D341Med (cell line): ENCODE data around the gene GPR82.
A peak's percentile ranks its signal among the peaks of the same experiment; 100 is the strongest.
"Not testable (repeated sequence)": the region's sequence is repeated elsewhere in the genome, so short reads cannot be mapped to it uniquely, and the experiment has no call there.

Experiments
- DNase-seq: peaks from one replicate; pipeline ENCODE4 v3.0.0; 2012; ENCODE audit warnings: low spot score

GPR82 gene

DNA sequence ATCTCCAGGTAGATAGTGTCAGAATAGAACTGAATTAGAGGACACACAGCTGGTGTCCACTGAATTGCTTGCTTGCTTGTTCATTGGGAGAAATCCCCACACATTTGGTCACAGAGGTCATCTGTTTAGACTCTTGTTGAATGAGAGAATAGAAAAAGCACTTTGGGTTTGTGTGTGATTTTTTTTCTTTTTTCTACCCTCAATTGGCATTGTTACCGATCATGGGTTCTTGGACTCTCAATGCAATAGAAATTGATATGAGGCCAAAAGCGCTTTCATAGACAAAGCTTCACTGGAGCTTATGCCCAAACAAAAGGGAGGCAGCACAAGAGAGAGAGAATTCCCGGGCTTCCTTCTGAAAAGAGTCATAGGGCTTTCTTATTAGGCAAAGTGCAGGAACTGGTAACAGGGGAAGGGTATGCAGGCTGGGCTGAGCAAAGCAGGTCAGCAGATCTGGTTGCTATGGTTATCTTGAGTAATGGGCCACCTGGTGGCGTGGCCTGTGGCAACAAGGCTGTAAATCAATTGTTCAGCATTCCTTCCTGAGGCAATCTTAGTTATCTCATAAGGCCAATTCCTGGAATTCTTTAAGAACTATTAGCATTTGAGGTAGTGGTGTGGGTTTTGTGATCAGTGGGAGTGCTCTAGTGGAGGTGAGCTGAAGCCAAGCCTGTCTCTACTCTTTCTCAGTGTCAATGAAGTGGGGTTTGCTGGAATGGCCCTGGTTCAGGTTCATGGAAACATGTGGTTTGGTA lies 5.3 kb upstream of the GPR82 start:
- DNase-seq, result no peak

DNA sequence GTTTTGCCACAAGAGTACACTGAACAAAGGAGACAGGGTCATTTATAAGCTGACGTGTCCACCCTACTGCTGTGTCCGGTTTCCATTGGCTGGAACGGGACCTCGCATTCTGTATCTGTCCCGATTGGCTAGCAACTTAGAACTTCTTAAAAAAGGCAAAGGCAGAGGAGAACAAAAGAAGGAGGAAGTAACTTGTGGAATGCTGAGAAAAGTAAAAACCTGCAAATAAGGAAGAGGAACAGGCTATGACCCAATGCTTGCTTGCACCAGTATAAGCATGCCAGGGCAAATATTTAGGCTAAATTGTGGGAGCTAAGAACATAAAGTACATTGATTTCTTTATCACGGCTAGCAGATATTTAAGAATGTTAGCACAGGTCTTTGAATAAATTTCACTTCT lies 4.4 kb upstream of the GPR82 start:
- not testable (repeated sequence) for DNase-seq

DNA sequence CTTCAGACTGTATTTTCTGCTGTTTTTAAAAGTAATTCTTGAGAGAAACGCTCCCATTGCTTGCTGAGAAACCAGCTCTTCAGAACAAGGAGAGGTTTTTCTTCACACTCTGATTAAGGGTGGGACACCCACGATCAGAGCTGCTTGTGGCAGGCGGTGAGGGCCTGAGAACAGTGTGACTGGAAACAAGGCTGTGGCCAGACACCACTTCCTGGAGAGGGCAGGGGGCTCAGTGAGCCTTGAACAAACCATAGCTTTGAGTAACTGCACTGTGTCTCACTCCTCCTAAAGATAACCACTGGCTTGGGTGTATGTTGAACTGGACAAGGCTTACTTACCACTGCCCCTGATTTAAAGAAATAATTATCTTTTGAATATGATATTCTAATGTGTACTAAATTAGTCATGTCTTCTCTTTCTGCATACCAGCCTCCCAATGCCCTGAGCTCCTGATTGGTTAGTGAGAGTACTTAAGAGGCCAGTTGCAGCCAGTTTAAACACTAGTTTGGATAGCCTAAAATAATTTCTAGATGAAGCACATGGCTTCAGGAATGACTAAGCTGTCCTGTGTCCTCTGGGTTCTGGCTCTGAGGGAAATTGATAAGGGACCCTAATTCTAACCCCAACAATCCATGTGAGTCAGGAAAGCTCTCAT lies 3.7 kb upstream of the GPR82 start:
- no peak for DNase-seq

DNA sequence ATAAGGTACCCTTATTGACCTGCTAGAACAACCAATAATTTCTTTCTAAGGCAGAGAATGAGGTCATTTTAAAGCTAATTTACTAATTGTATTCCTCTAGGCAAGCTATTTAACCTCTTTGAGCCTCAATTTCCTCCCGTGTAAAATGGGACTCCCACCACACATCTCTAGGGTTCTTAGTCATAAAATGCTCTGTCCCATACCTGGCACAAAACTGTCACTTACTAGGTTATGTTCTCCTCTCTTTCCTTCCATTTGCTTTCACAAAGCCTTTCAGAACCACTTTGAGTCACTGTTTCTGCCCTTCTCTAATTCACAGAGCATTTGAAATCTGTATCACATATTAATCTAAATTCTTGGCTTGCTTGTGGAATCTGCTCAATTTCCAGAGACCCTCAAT lies 2.4 kb upstream of the GPR82 start:
- no peak for DNase-seq

DNA sequence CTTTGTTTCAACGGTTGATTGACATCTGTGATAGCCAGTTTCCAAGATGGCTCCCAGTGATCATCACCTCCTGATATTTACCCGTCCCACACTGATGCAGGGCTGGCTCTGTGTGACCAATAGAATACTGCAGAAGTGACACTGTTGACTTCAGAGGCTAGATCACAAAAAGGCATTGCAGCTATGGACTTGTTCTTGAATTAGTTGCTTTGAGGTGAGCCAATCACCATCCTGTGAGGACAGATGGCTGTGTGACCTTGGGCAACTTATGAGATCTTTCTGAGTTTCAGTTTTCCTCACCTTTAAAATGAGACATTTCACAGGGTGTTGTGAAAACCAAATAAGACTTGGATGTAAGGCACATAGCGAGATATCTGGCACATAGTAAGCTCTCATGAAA lies 1.8 kb upstream of the GPR82 start:
- no peak for DNase-seq

DNA sequence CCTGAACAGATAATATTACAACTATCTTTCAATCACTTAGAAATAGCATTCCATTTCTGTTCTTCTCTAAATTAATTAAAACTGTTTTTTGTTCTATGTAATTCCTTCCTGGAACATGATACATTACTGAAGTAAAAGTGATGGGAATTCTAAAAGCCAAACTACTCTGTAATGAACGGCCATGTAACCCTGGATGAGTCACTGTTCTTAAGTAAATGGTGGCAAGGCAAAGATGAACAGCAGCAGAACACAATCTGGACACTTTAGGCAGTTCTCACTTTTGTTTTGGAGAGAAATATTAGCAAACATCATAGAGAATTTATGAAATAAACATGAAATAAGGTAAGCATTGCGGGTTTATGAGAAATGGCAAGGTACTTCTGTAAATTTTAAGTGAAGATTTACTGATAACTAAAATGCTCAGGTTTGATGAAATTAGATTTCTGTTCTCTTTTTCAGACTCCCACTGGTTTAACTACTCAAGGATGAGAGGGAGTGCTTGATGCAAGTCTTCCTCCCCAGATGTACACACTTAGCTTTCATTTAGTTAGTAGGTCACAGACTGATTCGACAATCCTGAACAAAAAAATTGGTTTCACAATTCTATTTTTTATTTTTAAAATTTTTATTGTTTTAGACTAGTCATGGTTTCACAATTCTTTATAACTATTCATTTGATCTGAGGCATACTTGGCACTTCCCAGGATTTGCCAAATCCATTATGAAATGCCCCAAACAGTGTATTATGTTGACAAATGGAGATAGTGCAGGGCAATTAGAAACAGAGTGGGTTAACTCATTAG lies 964 bp upstream of the GPR82 start:
- DNase-seq, result no peak

DNA sequence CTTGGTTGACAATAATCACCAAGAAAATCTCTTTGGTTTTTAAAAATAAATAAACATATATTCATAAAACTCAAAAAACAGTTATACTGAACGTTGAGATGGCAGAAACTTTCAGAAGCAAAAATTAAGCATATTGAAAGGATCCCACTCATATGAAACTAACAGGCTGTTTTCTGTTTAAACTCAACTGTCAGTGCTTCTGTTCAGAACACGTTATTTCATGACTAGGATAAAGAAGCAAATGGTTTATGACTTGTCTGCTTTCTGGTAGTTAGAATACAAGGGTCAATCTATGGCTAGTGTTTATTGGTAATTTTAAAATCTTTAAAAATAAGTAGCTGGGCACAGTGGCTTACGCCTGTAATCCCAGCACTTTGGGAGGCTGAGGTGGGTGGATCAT lies 4.1 kb downstream of the GPR82 start:
- no peak for DNase-seq

DNA sequence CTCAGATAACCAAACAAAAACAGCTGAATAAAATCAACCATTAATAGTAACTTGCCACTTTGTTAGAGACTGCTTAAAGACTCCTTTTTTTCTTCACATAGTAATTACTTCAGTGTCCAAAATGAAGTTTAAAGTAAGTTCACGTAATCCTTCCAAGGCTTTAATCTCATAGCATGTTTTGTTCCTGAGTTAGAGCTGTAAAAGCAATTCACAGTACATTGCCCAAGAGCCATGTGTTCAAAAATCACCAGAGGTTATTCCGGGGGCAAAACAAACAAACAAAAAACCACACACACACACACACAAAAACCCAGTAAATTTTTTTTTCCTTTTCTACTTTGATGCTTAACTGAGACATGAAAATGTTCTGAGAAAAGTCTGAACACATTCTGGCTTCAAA lies 6.1 kb downstream of the GPR82 start:
- DNase-seq, result no peak

DNA sequence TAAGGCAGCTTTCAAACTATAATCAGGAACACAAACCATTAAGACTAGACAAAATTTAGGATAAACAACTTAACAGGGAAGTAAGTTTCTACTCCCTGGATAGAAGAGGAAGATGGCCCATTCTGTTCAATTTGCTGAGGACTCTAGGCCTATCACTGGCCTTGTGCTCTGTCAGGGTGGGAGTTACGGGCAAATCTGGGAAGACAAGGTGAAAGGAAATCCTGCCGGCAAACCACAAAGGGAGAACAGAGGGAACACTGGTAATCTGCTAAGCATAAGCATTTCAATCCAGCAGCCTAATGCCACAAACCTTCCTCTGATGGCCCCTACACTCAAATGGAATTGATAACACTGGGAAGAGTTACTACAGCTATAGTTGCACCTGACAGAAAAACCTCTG lies 8.3 kb downstream of the GPR82 start:
- no peak for DNase-seq

DNA sequence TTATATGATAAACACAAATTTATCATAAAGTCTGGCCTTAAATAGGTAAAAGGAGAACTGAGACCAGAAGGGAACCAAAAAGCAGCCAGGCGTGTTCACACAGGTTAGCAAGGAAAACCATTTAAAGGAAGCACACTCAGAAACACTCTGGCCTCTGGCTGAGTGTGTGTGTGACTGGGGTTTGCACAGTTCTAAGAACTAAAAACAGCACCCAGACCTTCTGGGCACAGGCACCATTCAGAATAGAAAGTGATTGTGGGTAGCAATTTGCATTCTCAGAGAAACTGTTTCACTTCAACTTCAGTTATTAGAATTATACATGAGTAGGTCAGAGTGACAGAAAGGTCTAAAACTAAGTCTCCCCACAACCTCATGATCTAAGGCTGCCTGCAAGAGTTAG lies 10.0 kb downstream of the GPR82 start:
- DNase-seq, result no peak

DNA sequence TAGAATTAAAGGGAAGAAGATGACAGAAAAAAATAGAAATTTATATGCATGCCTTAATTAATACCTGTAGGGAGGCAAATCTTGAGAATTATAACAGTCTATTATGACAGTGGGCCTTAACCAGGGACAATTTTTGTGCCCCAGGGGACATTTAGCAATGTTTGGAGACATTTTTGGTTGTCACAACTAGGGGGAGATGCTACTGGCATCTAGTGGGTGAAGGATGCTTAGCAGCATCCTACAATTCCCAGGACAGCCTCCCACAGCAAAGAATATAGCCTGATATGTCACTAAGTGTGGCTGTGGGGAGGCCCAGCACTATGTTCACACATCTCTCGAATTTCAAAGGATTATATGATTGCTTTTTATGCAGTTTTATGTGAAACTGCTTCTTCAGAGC lies 10.5 kb downstream of the GPR82 start:
- peak; percentile 25 for DNase-seq

DNA sequence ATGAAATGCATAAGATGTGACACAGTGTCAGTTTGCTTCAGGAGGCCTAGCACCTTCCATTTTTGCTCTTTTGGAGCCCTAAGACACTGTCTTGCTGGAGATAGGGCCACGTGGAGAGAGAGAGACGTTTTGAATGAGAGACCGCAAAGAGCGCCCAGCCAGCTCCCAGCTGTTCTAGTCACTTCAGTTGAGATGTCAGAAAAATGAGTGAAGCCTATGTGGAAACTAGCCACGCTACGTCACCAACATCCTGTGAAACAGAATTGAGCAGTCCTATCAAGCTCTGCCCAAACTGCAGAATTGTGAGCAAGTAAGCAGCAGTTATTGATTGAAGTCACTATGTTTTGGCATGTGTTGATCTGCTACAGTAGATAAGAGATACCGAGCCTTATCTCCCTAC lies 13.1 kb downstream of the GPR82 start:
- DNase-seq, result no peak

DNA sequence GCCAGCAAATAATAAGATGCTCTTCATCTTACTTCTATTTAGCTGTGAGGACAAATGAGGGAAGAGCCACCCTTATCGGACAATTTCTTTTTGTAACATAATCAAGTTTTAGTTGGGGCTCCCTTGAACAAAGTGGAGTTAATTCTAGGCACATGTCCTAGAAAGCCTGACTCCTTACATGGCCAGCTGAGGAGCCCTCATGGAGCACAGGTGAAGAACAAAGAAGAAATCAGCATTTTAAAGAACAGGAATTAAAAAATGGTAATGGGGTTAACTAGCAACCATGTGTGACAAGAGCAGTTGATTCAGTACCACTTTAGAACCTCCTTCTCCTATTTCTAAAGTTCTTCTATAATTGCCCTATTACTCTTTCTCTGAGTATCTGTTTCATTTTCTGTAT lies 15.9 kb downstream of the GPR82 start:
- DNase-seq, result no peak

DNA sequence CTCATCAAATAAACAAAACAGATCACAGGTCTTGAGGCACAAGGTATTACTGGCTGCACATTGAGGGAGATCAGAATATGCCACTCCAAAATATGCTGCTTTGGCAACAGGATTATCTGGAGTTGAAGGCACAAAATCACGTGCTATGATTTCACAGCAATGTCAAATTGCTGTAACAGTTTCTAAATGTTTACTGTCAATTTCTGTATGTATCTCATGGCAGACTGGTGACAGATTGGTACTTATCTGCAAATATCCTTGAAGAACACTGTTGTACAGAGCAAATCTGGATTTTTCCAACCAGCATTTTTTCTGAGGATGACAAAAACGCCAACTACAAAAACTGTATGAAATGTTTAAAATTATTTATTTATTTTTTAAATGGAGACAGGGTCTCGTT lies 26.7 kb downstream of the GPR82 start:
- no peak for DNase-seq

DNA sequence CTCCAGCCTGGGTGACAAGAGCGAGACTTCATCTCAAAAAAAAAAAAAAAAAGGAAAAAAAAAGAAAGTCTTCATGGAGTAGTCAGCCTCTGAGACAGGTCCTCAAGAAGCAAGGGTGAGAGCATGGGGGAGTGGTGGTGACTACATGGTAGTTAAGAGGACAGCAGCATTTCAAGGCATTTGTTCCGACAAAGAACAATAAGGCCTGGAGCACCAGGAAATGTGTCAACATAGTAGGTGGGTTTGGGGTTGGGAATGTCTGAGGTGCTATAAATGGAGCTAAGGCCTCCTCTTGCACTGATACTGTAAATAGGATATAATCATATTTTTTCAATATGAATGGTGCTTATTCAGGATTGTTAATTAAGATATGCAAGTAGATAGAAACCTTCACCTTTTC lies 34.4 kb downstream of the GPR82 start:
- no peak for DNase-seq

DNA sequence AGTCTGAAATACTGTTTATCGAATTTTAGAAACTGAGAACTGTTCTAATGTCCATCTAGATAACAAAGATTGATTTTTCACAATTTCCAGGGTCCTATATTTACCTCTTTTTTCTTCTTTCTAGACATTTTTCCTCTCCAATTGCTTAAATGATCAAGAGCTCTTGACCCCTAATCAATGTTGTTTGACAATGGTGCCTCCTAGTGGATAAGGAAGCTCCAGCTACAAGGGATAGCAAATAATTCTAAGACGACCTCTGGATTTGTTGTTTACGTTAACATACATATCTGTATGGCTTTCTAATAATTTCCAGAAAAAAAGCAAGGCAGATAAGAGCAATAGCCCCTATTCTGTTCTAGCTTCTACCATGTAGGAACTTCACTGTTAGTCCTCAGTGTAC lies 35.8 kb downstream of the GPR82 start:
- DNase-seq, result no peak

DNA sequence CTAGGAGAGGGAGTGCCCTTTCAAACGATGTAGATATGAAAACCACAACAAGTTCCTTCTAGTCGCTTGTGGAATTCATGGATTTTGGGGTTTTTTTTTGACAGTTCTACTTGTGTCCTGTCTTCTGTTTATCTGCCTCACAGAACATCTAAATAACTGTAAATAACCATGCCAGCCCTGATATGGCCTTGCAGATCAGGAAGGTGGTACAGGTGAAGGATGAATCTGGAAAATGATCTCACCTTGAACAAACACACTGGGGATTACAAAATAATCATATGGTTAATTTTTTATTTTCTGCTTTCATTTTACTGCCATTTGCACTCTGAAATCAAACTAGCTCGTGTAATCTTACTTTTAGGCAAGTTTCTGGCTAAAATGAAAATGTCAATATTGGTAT lies 37.2 kb downstream of the GPR82 start:
- no peak for DNase-seq

DNA sequence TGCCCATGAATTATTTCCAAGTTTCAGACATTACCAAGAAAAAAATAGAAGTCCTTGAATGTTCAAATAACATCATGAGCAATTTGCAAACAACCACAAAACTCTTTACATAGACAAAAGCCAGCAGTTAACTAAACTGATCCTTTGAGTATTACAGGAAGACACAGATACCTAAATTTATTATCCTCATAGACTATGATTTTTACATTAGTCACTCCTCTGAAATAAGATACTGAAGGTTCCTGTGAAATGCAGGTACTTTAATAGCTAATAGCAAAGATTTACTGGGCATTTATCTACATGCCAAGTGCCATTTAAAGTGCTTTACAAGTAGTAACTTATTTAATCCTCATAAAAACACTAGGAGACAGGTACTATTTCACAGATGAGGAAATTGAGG lies 37.7 kb downstream of the GPR82 start:
- no peak for DNase-seq

DNA sequence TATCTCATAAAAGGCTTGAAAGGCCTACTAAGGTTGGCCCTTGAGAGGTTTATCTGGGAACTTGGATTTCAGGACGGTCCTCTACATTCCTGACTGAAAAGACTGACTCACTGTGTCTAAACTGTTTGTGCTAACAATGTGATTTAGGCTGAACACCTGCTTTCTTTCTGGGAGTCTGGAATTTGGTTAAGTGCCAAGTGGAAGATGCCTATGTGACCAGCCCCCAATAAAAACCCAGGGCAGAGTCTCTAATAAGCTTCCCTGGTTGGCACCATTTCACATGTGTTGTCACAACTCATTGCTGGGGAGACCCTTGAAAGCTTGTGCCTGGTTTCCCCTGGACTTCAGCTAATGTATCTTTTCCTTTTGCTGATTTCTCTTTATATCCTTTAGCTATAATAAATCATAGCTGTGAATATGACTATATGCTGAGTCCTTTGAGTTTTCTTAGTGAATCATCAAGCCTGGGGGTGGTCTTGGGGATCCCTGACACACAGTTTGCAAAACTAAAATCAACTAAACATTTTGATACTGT lies 55.1 kb downstream of the GPR82 start:
- no peak for DNase-seq
